Endothelial cell (in vitro differentiated cells): ENCODE results near the gene NIPAL4. TPM values are rescaled to one million over a fixed set of nuclear protein-coding genes. Genes with fewer than 3 reads are reported as not detected.

Experiments
- DNase-seq: peaks from one replicate; pipeline ENCODE4 v3.0.0; 2021; ENCODE audit warnings: low spot score
- H3K27ac Mint-ChIP-seq: one replicate; pipeline ENCODE4 v1.8.0; 2021; ENCODE audit warnings: mixed read lengths, inconsistent platforms; ENCODE audit not compliant: unreplicated experiment
- H3K27me3 Mint-ChIP-seq: one replicate; pipeline ENCODE4 v1.8.0; 2021; ENCODE audit warnings: mild to moderate bottlenecking, moderate library complexity, mixed read lengths, inconsistent platforms; ENCODE audit not compliant: unreplicated experiment
- H3K36me3 Mint-ChIP-seq: one replicate; pipeline ENCODE4 v1.8.0; 2021; ENCODE audit warnings: mild to moderate bottlenecking, low read depth, mixed read lengths, inconsistent platforms; ENCODE audit not compliant: unreplicated experiment
- H3K4me1 Mint-ChIP-seq: one replicate; pipeline ENCODE4 v1.8.0; 2021; ENCODE audit warnings: mild to moderate bottlenecking, mixed read lengths, inconsistent platforms; ENCODE audit not compliant: unreplicated experiment
- H3K4me3 Mint-ChIP-seq: one replicate; pipeline ENCODE4 v1.8.0; 2021; ENCODE audit warnings: mild to moderate bottlenecking, mixed read lengths, inconsistent platforms; ENCODE audit not compliant: unreplicated experiment
- H3K9me3 Mint-ChIP-seq: one replicate; pipeline ENCODE4 v1.8.0; 2021; ENCODE audit warnings: mixed read lengths, inconsistent platforms; ENCODE audit not compliant: unreplicated experiment
- total RNA-seq: library from RNA; stranded (reverse); fragmentation: NEBNext Ultra II Directional; extraction: Animal tissue kit (Norgen Biotek cat#: 25700); gene quantifications from one replicate; pipeline ENCODE4 v1.2.1, GENCODE V29; 2021; ENCODE audit not compliant: unreplicated experiment
- TF ChIP-seq, protein P1 (sequence below): fragments of 200-600 bp; sonication (generic); IDR thresholded peaks from one replicate; pipeline ENCODE4 v1.5.0; 2021; ENCODE audit warnings: antibody characterized with exemption; ENCODE audit not compliant: unreplicated experiment

NIPAL4 gene
- total RNA-seq, 1 donor from 2014 or later, result not detected

- TF ChIP-seq, protein P1, sequence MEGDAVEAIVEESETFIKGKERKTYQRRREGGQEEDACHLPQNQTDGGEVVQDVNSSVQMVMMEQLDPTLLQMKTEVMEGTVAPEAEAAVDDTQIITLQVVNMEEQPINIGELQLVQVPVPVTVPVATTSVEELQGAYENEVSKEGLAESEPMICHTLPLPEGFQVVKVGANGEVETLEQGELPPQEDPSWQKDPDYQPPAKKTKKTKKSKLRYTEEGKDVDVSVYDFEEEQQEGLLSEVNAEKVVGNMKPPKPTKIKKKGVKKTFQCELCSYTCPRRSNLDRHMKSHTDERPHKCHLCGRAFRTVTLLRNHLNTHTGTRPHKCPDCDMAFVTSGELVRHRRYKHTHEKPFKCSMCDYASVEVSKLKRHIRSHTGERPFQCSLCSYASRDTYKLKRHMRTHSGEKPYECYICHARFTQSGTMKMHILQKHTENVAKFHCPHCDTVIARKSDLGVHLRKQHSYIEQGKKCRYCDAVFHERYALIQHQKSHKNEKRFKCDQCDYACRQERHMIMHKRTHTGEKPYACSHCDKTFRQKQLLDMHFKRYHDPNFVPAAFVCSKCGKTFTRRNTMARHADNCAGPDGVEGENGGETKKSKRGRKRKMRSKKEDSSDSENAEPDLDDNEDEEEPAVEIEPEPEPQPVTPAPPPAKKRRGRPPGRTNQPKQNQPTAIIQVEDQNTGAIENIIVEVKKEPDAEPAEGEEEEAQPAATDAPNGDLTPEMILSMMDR, result no peak
- H3K27ac Mint-ChIP-seq, result peak overlapping the region; percentile 30
- H3K27me3 Mint-ChIP-seq, result peaks cover 7% of the 10 kb centered on the region
- H3K9me3 Mint-ChIP-seq, result no peaks in the 10 kb centered on the region
- peak overlapping the region; percentile 56 for H3K4me3 Mint-ChIP-seq
- DNase-seq, result no peak
- peaks cover 8% of the 10 kb centered on the region for H3K4me1 Mint-ChIP-seq
- H3K36me3 Mint-ChIP-seq, result peaks cover 35% of the 10 kb centered on the region
Measured at GRCh38 chr5:157520911-157521703, 61.1 kb downstream of the NIPAL4 start.

DNA sequence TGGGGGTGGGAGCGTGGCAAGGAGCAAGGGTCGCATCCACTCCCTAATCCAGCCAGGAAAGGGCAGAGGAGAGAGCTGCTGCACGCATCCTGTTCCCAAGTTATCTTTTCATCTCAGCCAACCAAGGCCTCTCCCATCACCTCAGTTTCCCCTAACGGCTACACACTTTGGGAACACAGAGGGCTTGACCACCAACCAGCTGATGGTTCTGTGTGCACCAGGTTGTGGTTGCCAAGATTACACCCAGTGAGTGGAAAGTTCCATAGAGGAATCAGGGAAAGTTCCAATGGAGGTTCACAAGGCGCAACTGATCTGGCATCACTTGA, 61.7 kb downstream of the NIPAL4 start:
- peaks cover 7% of the 10 kb centered on the region for H3K27me3 Mint-ChIP-seq
- no peak for DNase-seq
- no peaks in the 10 kb centered on the region for H3K9me3 Mint-ChIP-seq
- peaks cover 8% of the 10 kb centered on the region for H3K4me1 Mint-ChIP-seq
- peaks cover 31% of the 10 kb centered on the region for H3K36me3 Mint-ChIP-seq
- H3K4me3 Mint-ChIP-seq, result peak overlapping the region; percentile 56
- no peak overlapping the region for H3K27ac Mint-ChIP-seq
- TF ChIP-seq, protein P1, result no peak

- TF ChIP-seq, protein P1, result no peak
- no peak overlapping the region for H3K4me3 Mint-ChIP-seq
- peaks cover 34% of the 10 kb centered on the region for H3K36me3 Mint-ChIP-seq
- no peak overlapping the region for H3K27ac Mint-ChIP-seq
- DNase-seq, result no peak
- no peaks in the 10 kb centered on the region for H3K9me3 Mint-ChIP-seq
- peaks cover 30% of the 10 kb centered on the region for H3K4me1 Mint-ChIP-seq
- peaks cover 10% of the 10 kb centered on the region for H3K27me3 Mint-ChIP-seq
Measured at GRCh38 chr5:157523976-157524375, 64.0 kb downstream of the NIPAL4 start.

Other genes starting within 250 kb of the NIPAL4 start
- 42.9 TPM for gene CYFIP2, start 194.1 kb upstream of the NIPAL4 start, total RNA-seq
- 176 TPM for gene ADAM19, start 115.6 kb downstream of the NIPAL4 start, total RNA-seq
- gene SOX30, start 192.2 kb downstream of the NIPAL4 start, total RNA-seq, result 0.15 TPM
- not detected for gene C5orf52, start 211.3 kb downstream of the NIPAL4 start, total RNA-seq